GM15510 (cell line): ENCODE results near the gene SLC26A9.

Experiments
- POLR2A ChIP-seq: IDR thresholded peaks from 3 replicates; pipeline ENCODE4 v1.6.1; 2011; ENCODE audit warnings: borderline replicate concordance; ENCODE audit not compliant: insufficient read length; ENCODE audit errors: extremely low read depth

The SLC26A9 gene

GRCh38 chr1:205926636-205927035, 16.6 kb downstream of the SLC26A9 start:
- TF ChIP-seq POLR2A: no peak

DNA sequence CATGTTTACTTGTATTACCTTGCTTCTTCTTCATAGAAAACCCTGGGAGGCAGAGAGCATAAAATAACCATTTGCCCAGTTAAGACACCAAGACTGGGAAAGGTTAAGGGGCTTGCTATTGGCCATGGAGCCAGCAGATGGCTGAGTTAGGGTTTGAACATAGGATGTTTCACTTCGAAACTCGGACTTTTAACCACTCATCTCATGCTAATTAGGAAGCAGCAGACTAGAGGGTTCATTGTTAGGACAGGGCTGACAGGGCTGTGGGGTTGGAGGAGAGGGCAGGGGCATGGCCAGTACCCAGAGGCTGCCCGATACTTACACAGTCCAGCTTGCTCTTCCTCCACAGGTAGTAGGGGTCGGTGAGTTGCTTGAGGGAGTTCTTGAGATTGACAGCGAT, 17.0 kb downstream of the SLC26A9 start:
- no peak for TF ChIP-seq POLR2A

DNA sequence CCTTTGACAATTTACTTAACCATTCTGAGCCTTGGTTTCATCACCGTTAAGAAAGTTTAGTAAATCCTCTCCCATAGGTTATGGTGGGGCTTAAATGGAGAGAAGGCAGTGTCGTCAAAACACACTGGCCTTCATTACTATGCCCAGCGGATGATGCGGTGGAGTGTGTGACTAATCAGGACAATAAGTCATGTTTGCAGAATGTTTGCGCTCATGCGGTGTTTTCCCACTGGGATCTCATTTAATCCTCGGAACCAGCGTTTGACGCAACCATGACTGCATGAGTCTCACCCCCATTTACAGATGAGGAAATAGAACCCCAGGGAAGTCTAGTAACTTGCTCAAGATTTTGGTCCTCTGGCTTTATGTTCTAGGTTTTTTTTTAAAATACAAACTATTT, 17.5 kb downstream of the SLC26A9 start:
- no peak for TF ChIP-seq POLR2A

- TF ChIP-seq POLR2A: no peak
Observed at GRCh38 chr1:205924460-205924790, 18.8 kb downstream of the SLC26A9 start.

GRCh38 chr1:205923651-205924459, 19.4 kb downstream of the SLC26A9 start:
- TF ChIP-seq POLR2A: no peak

- no peak for TF ChIP-seq POLR2A
Observed at GRCh38 chr1:205922806-205923205, 20.4 kb downstream of the SLC26A9 start.

- no peak for TF ChIP-seq POLR2A
Observed at GRCh38 chr1:205922314-205922713, 20.9 kb downstream of the SLC26A9 start.

DNA sequence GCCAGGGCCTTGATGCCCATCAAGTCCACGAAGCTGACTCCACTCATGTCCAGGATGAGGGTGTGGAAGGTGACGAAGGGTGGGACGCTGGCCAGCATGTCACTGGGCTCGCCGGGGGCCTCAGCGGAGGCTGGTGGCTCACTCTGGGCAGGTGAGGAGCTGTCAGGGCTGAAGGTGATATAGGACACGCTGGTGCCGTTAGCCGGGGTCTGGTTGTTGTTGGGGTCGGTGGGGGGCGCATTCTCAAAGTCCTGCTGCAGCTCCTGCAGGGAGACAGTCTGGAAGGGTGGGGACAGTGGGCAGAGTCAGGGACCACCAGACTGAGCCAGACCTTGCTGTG, 21.7 kb downstream of the SLC26A9 start:
- TF ChIP-seq POLR2A: no peak

- no peak for TF ChIP-seq POLR2A
Observed at GRCh38 chr1:205920861-205921569, 22.2 kb downstream of the SLC26A9 start.

- TF ChIP-seq POLR2A: no peak
Observed at GRCh38 chr1:205920159-205920558, 23.1 kb downstream of the SLC26A9 start.

DNA sequence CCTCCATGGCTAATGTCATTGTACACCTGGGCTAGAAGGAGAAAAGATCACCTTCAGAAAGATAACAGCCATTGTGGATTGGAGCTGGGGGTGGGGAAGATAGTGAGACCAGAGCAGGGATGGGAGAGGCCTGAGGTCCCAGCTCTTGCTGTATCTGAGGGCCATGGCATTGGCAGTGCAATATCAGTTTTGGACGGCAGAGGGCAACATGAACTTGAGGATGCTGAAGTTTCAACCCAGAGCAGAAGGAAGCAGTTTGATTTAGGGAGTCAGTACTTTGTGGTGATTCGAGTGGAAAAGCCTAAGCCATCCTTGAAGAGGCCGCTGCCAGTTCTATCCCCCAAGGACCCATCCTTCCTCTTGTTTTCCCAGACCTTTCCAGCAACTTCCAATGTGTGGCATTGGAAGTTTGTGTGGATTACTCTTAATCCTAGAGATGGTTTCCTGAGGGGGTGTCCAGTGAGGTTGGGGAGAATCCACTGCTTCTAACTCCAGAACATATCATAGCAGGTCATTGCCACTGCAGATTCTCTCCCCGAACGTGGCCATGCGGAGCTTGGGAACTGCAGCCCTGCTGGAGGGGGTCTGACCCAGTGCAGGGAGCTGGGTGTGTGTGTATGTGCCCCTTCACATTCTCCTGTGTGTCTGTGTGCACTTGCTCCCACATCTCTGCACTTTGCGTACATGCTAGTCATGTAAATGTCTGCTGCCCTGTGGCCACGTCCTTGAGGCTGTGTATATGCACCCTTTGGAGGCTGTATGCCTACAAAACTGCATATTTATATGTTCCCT, 24.1 kb downstream of the SLC26A9 start:
- no peak for TF ChIP-seq POLR2A

DNA sequence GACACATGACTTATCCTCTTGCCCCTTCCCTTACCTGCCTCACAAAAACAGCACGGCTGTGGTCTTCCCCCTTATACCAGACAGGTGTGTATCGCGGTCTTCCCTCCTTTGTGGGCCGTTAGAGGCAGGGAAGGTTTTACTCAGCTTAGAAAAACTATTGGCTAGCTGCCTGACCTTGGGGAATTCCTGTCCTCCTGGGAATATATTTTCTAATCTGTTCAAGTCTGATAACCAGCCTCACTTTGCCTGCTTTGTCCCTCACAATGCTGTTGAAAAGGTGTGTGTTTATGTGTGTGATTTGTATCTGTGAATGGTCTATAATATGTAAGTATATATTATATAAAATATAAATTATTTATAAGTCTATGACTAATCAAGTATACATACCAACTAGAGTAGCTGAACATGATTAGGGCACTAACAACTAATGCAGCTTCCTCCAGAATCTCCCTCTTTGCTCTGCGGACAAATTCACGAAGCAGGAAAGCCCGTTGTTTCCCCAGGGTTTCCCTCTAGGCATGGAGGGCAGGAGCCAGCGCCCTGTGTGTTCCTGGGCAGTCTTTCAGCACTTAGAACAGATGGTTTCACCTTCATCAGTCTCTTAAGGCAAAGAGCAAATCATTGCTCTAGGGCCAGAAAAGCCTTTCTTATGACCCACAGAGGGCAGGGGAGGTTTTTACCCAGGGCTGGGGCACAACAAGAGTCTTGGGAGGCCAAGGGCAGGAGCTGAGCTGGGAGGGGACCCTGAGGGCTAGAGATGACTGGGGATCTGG, 25.6 kb downstream of the SLC26A9 start:
- TF ChIP-seq POLR2A: no peak

DNA sequence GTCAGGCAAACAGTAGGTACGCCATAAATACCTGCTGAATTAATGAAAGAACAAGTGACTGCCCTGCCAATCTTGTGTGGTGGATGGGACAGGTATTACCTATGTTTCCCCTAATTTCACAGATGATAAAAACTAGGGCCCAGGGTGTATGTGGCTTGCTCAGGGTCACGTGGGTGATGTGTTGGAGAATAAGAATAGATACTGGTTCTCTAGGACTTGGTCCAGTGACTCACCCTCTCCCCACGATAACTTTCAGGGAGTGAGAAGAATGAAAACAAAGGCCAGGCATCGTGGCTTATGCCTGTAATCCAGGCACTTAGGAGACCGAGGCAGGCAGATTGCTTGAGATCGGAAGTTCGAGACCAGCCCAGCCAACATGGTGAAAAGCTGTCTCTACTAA, 26.7 kb downstream of the SLC26A9 start:
- TF ChIP-seq POLR2A: no peak

- no peak for TF ChIP-seq POLR2A
Observed at GRCh38 chr1:205915354-205915990, 27.8 kb downstream of the SLC26A9 start.
